OCI-LY3 (cell line): ENCODE measurements around the gene GLIS1.

Experiments
- H2AFZ ChIP-seq: fragments of 200-600, 300-600 bp; shearing (Covaris generic); 2 replicates; pipeline ENCODE4 v1.6.0; 2014; ENCODE audit warnings: antibody characterized with exemption, low read depth, low read length
- H3K27ac ChIP-seq: fragments of 200-600, 300-600 bp; sonication (generic); 2 replicates; pipeline ENCODE4 v1.5.1; 2014; ENCODE audit warnings: mild to moderate bottlenecking, low read length, moderate library complexity, mixed read lengths
- H3K27me3 ChIP-seq: fragments of 200-600, 300-600 bp; sonication (generic); 2 replicates; pipeline ENCODE4 v1.6.1; 2014; ENCODE audit warnings: low read depth, low read length, mixed read lengths
- H3K36me3 ChIP-seq: fragments of 200-600, 300-600 bp; sonication (generic); replicated peaks from 2 replicates; pipeline ENCODE3; 2014; ENCODE audit warnings: low read depth, low read length, mixed read lengths
- H3K4me1 ChIP-seq: fragments of 300-600, 200-600 bp; sonication (generic); 2 replicates; pipeline ENCODE4 v1.6.1; 2014; ENCODE audit warnings: low read length, mixed read lengths
- H3K4me2 ChIP-seq: fragments of 200-600, 300-600 bp; sonication (generic); 2 replicates; pipeline ENCODE4 v1.6.1; 2014; ENCODE audit warnings: low read length, mixed read lengths
- H3K4me3 ChIP-seq: fragments of 300-600, 200-600 bp; sonication (generic); 2 replicates; pipeline ENCODE4 v1.5.1; 2014; ENCODE audit warnings: antibody characterized with exemption, mild to moderate bottlenecking, low read length, moderate library complexity
- H3K79me2 ChIP-seq: fragments of 300-600, 200-600 bp; shearing (Covaris generic); 2 replicates; pipeline ENCODE4 v1.6.1; 2014; ENCODE audit warnings: mild to moderate bottlenecking, low read length, mixed read lengths
- H3K9ac ChIP-seq: fragments of 300-600, 200-600 bp; shearing (Covaris generic); 2 replicates; pipeline ENCODE4 v1.6.0; 2014; ENCODE audit warnings: mild to moderate bottlenecking, low read length, moderate library complexity
- H3K9me3 ChIP-seq: fragments of 200-600, 300-600 bp; shearing (Covaris generic); 2 replicates; pipeline ENCODE4 v1.6.1; 2014; ENCODE audit warnings: low read length, mixed read lengths; ENCODE audit not compliant: insufficient read depth
- H4K20me1 ChIP-seq: fragments of 200-600, 300-600 bp; sonication (generic); 2 replicates; pipeline ENCODE4 v1.6.1; 2016; ENCODE audit warnings: low read length, mixed read lengths; ENCODE audit not compliant: insufficient read depth
- EZH2phosphoT487 ChIP-seq: fragments of 200-600 bp; shearing (Covaris generic); IDR thresholded peaks from 2 replicates; pipeline ENCODE4 v1.6.1; 2018; ENCODE audit warnings: antibody characterized with exemption, mixed run types, low read depth
- TF ChIP-seq, protein P1 (sequence below): fragments of 200-600, 300-600 bp; sonication (generic); IDR thresholded peaks from 2 replicates; pipeline ENCODE4 v1.5.1; 2014; ENCODE audit warnings: antibody characterized with exemption, low read length, low read depth

Gene GLIS1

DNA sequence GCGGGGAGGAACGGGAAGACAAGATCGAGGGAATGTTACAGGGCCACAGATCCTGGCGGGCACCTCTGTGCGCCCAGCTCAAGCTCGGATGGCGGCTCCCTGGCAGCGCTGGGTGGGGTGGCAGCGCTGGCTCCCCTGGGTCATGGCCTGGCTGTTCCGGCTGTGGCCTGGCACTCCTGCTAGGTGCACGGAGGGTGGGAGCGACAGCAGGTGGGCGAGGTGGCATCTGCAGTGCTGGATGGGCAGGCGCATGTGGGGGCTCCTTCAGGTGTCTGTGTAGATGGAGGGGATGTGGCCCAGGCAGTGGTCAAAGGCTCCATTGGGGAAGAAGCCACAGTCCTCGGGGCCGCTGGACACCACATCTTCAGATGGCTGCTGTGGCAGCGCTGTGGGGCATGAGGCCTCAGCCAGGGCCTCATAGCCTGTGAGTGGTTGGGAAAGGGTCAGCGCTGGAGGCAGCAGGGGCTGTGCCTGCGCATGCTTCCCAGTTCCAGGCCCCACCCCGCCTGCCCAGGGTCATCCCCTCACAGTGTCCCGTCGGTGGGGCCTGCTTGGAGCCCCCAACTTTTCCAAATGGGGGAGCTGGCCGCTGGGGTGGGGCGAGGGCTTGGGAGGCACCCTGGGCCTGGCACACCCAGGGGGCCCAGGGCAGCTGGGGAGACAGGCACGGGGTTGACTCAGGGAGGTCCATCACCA lies 232.5 kb downstream of the GLIS1 start:
- Histone ChIP-seq H3K27me3 (no peaks in the 10 kb centered on the region), H3K4me3 (no peak overlapping the region)

DNA sequence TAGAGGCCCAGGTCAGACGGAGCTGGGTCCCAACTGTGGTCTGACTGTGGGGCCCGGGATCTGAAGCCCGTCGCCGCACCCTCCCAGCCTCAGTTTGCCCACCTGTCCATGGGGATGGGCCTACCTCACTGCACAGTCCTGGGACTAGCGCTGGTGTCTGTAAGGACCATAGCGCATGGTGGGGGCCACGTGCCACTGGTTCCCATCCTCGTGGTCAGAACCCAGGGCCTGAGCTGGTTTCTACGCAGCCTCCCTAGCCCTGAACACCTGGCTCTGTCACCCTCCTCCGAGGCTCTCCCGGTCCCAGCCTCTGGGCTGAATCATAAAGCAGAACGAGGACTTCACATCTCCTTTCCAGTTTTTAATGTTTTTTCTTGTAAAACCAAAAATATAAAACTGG lies 233.1 kb downstream of the GLIS1 start:
- no peak overlapping the region for H2AFZ ChIP-seq
- H3K36me3 ChIP-seq: no peaks in the 10 kb centered on the region
- no peaks in the 10 kb centered on the region for H3K79me2 ChIP-seq
- H3K4me3 ChIP-seq: no peak overlapping the region
- H3K4me2 ChIP-seq: no peak overlapping the region
- TF ChIP-seq EZH2phosphoT487: no peak
- TF ChIP-seq, protein P1, sequence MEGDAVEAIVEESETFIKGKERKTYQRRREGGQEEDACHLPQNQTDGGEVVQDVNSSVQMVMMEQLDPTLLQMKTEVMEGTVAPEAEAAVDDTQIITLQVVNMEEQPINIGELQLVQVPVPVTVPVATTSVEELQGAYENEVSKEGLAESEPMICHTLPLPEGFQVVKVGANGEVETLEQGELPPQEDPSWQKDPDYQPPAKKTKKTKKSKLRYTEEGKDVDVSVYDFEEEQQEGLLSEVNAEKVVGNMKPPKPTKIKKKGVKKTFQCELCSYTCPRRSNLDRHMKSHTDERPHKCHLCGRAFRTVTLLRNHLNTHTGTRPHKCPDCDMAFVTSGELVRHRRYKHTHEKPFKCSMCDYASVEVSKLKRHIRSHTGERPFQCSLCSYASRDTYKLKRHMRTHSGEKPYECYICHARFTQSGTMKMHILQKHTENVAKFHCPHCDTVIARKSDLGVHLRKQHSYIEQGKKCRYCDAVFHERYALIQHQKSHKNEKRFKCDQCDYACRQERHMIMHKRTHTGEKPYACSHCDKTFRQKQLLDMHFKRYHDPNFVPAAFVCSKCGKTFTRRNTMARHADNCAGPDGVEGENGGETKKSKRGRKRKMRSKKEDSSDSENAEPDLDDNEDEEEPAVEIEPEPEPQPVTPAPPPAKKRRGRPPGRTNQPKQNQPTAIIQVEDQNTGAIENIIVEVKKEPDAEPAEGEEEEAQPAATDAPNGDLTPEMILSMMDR: no peak
- H3K9me3 ChIP-seq: no peaks in the 10 kb centered on the region
- no peak overlapping the region for H3K9ac ChIP-seq
- no peaks in the 10 kb centered on the region for H3K4me1 ChIP-seq
- no peaks in the 10 kb centered on the region for H3K27me3 ChIP-seq
- no peaks in the 10 kb centered on the region for H4K20me1 ChIP-seq
- no peak overlapping the region for H3K27ac ChIP-seq

More for the DNA sequence above, 232.5 kb downstream of the GLIS1 start:
- H3K4me2 ChIP-seq: no peak overlapping the region
- H3K79me2 ChIP-seq: no peaks in the 10 kb centered on the region
- H4K20me1 ChIP-seq: no peaks in the 10 kb centered on the region
- H2AFZ ChIP-seq: no peak overlapping the region
- H3K36me3 ChIP-seq: no peaks in the 10 kb centered on the region
- TF ChIP-seq EZH2phosphoT487: no peak
- TF ChIP-seq, protein P1: no peak
- no peaks in the 10 kb centered on the region for H3K9me3 ChIP-seq
- no peak overlapping the region for H3K27ac ChIP-seq
- H3K4me1 ChIP-seq: no peaks in the 10 kb centered on the region
- no peak overlapping the region for H3K9ac ChIP-seq

DNA sequence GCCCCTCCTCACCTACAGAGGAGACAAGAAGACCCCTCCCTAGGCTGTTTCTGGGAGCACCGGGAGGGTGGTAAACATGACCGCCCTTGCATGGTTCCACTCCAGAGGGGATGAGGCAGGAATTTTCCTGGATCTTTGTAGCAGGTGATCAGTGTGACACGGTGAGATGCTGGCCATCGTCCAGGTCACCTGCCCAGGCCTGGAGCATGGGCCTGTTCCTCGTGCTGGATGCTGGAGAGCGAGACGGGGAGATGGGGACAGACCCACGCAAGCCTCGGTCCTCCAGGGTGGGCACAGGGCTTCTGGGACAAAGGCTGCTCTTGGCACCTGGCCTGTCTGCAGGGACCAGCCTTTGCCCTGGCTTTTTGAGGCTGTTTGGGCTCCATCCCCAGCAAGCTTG lies 233.6 kb downstream of the GLIS1 start:
- Histone ChIP-seq H4K20me1 (no peaks in the 10 kb centered on the region), H3K27ac (no peak overlapping the region), H3K9ac (no peak overlapping the region), H3K79me2 (no peaks in the 10 kb centered on the region), H3K9me3 (no peaks in the 10 kb centered on the region), H2AFZ (no peak overlapping the region), H3K27me3 (no peaks in the 10 kb centered on the region), H3K4me3 (no peak overlapping the region), H3K4me1 (no peaks in the 10 kb centered on the region), H3K36me3 (no peaks in the 10 kb centered on the region), H3K4me2 (no peak overlapping the region)
- no peak for TF ChIP-seq EZH2phosphoT487
- TF ChIP-seq, protein P1: no peak

DNA sequence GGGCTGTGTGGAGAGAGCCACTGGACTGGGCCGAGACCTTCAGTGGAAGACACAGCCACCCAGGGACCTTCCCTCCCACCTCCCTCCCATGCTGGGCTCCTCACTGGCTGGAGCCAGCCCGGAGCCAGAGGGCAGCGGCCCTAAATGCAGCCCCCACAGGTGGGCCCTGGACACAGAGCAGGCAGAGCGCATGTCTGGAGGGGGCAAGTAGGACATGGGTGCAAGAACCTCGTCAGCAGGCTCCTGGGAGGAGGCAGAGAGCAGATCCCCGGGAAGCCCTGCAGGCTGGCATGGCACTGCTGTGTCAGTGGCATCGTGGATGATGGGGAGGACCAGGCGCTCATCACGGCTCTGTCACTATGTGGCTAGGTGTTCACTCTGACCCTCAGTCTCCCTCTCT lies 234.1 kb downstream of the GLIS1 start:
- TF ChIP-seq EZH2phosphoT487: no peak
- Histone ChIP-seq H4K20me1 (no peaks in the 10 kb centered on the region), H3K27ac (no peak overlapping the region), H3K36me3 (no peaks in the 10 kb centered on the region), H3K9ac (no peak overlapping the region), H2AFZ (no peak overlapping the region), H3K27me3 (no peaks in the 10 kb centered on the region), H3K4me3 (no peak overlapping the region), H3K9me3 (no peaks in the 10 kb centered on the region), H3K4me1 (no peaks in the 10 kb centered on the region), H3K4me2 (no peak overlapping the region), H3K79me2 (no peaks in the 10 kb centered on the region)
